T-helper 1 cell treated with Interleukin-12 subunit alpha and Interleukin-12 subunit beta and Interleukin-4 antibody, amounts not matched to agents 30 ng/mL and 1 ng/mL, for 36 hours (primary cell): Measurements from ENCODE around the gene VWA8. TPM values are rescaled to one million over a fixed set of nuclear protein-coding genes. Genes with fewer than 3 reads are reported as not detected.

Experiments used
- intact Hi-C: fragments of 100-400 bp; cut with micrococcal nuclease; formaldehyde crosslinking; loops from one replicate; pipeline ENCODE4 v1.15.1; 2024
- total RNA-seq: library from RNA; stranded (reverse); gene quantifications from 2 replicates; pipeline ENCODE4 v1.2.3, GENCODE V29; 2022

The VWA8 gene
- total RNA-seq, 1 donor from 2014 or later, result 17.1 TPM

GRCh38 chr13:41541142-41541938 is 419.6 kb downstream of the VWA8 start:
- intact Hi-C loops, result loop anchor here (5.0 kb wide), 1 partner anchor 79 kb away; no protein-coding TSS in a partner anchor

- intact Hi-C loops, result loop anchor here (5.0 kb wide), 1 partner anchor 78 kb away; no protein-coding TSS in a partner anchor
Measured at GRCh38 chr13:41540240-41540639, 420.7 kb downstream of the VWA8 start.

- intact Hi-C loops, result no loop called here
Measured at GRCh38 chr13:41533266-41534052, 427.4 kb downstream of the VWA8 start.

- intact Hi-C loops, result no loop called here
Measured at GRCh38 chr13:41528021-41528420, 432.9 kb downstream of the VWA8 start.

- intact Hi-C loops, result no loop called here
Measured at GRCh38 chr13:41520660-41521630, 440.0 kb downstream of the VWA8 start.

GRCh38 chr13:41520016-41520659 is 440.8 kb downstream of the VWA8 start:
- intact Hi-C loops, result no loop called here

Other genes with a start within 250 kb of the VWA8 start
- gene DGKH, start 87.5 kb upstream of the VWA8 start, total RNA-seq, result 14.2 and 14.5 TPM in 2 replicates